Fibroblast of lung (primary cell): ENCODE results near the gene HMGN1. TPM values are rescaled to one million over a fixed set of nuclear protein-coding genes. Genes with fewer than 3 reads are reported as not detected.

ENCODE experiments used
- DNase-seq, 2 donors: peaks; one replicate each; pipeline versions ENCODE4 v3.0.0 to v3.0.0-alpha.2; 2010; ENCODE audit warnings: low read depth in 2 of 2
- H2AFZ ChIP-seq: 2 replicates; pipeline ENCODE4 v1.5.1; 2012; ENCODE audit warnings: low read length, control low read depth, inconsistent platforms
- H3K27ac ChIP-seq: 2 replicates; pipeline ENCODE4 v1.5.1; 2011; ENCODE audit warnings: low read length, control low read depth; ENCODE audit not compliant: insufficient read depth
- H3K27me3 ChIP-seq: 2 replicates; pipeline ENCODE4 v1.5.1; 2011; ENCODE audit warnings: mild to moderate bottlenecking, low read length; ENCODE audit not compliant: control insufficient read depth, insufficient read depth
- H3K36me3 ChIP-seq: 2 replicates; pipeline ENCODE4 v1.5.1; 2011; ENCODE audit warnings: low read length; ENCODE audit not compliant: control insufficient read depth, insufficient read depth
- H3K4me1 ChIP-seq: 2 replicates; pipeline ENCODE4 v1.5.1; 2011; ENCODE audit warnings: low read length; ENCODE audit not compliant: control insufficient read depth, insufficient read depth; ENCODE audit errors: extremely low read depth
- H3K4me2 ChIP-seq: 2 replicates; pipeline ENCODE4 v1.5.1; 2011; ENCODE audit warnings: low read length, control low read depth; ENCODE audit not compliant: insufficient read depth; ENCODE audit errors: extremely low read depth
- H3K4me3 ChIP-seq, 4 experiments: fragments of 200-600 bp in 1 of 4; sonication (generic) in 1 of 4; replicated peaks in 1 of 4; 2 replicates each; pipeline ENCODE4 v1.5.1; 2011 to 2016; ENCODE audit warnings: low read length in 4 of 4, low read depth in 3 of 4, mild to moderate bottlenecking in 3 of 4, control low read depth in 2 of 4, inconsistent platforms in 1 of 4, mixed read lengths in 1 of 4; ENCODE audit not compliant: insufficient read depth in 1 of 4; ENCODE audit errors: control extremely low read depth in 1 of 4
- H3K79me2 ChIP-seq: 2 replicates; pipeline ENCODE4 v1.5.1; 2012; ENCODE audit warnings: mild to moderate bottlenecking, low read length, inconsistent platforms; ENCODE audit not compliant: control insufficient read depth, insufficient read depth
- H3K9ac ChIP-seq: 2 replicates; pipeline ENCODE4 v1.5.1; 2011; ENCODE audit warnings: mild to moderate bottlenecking, low read length, control low read depth; ENCODE audit not compliant: insufficient read depth
- H3K9me3 ChIP-seq: 2 replicates; pipeline ENCODE4 v1.5.1; 2012; ENCODE audit warnings: low read depth, low read length; ENCODE audit not compliant: control insufficient read depth, insufficient read depth
- H4K20me1 ChIP-seq: 2 replicates; pipeline ENCODE4 v1.5.1; 2011; ENCODE audit warnings: low read length; ENCODE audit not compliant: control insufficient read depth, insufficient read depth; ENCODE audit errors: extremely low read depth
- EZH2 ChIP-seq: IDR thresholded peaks from 2 replicates; pipeline ENCODE4 v1.5.1; 2012; ENCODE audit warnings: low read length, control low read depth, mild to moderate bottlenecking; ENCODE audit errors: missing control alignments
- polyA plus RNA-seq, 2 donors: library from polyadenylated mRNA; depleted of rRNA in 1 of 2; stranded (reverse) in 1 of 2; unstranded in 1 of 2; fragments of >200 nt; gene quantifications; 2 replicates each; pipeline ENCODE4 v1.2.1, GENCODE V29; 2011 to 2012; ENCODE audit warnings: missing spikeins in 1 of 2
- total RNA-seq: library from RNA; depleted of rRNA; stranded (reverse); fragments of >200 nt; gene quantifications from 2 replicates; pipeline ENCODE4 v1.2.1, GENCODE V29; 2014
- TF ChIP-seq, protein P1 (sequence below), 2 donors: IDR thresholded peaks in 1 of 2; conservative IDR thresholded peaks in 1 of 2; 1 replicate in 1 of 2; 2 replicates in 1 of 2; pipeline ENCODE4 v1.5.1; 2011 to 2012; ENCODE audit warnings: low read length in 2 of 2, control low read depth in 1 of 2, inconsistent platforms in 1 of 2, low read depth in 1 of 2, mild to moderate bottlenecking in 1 of 2

The HMGN1 gene
- total and polyA plus RNA-seq, 2 donors (not counting 1 experiment from before 2014, with no cell fraction given) = 160 to 171 TPM

DNA sequence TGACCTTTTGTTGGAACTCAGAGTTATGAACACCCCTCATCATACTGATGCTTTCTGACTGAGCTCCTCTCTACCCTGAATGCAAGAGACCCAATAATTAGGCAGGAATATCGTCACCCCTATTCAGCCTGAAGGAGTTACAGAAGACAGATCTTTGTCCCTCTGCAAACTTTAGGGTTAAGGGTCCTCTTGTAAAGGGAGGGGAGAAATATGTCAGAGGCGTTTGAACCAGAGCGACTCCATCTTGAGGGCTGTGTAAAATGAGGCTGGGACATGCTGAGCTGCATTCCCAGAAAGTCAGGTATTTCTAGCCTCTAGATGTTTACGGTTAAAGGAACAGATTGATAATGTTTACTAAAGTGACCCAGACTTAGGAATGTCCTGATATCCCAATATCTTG is 10.5 kb upstream of the HMGN1 start:
- DNase-seq = no peak
- Histone ChIP-seq H3K4me2 (no peak overlapping the region), H3K79me2 (no peaks in the 10 kb centered on the region), H3K4me3 (no peak overlapping the region), H3K9me3 (no peaks in the 10 kb centered on the region), H3K36me3 (no peaks in the 10 kb centered on the region), H2AFZ (no peak overlapping the region), H3K9ac (no peak overlapping the region), H3K27ac (no peak overlapping the region), H3K4me1 (no peaks in the 10 kb centered on the region), H3K27me3 (no peaks in the 10 kb centered on the region), H4K20me1 (no peaks in the 10 kb centered on the region)
- TF ChIP-seq, protein P1, sequence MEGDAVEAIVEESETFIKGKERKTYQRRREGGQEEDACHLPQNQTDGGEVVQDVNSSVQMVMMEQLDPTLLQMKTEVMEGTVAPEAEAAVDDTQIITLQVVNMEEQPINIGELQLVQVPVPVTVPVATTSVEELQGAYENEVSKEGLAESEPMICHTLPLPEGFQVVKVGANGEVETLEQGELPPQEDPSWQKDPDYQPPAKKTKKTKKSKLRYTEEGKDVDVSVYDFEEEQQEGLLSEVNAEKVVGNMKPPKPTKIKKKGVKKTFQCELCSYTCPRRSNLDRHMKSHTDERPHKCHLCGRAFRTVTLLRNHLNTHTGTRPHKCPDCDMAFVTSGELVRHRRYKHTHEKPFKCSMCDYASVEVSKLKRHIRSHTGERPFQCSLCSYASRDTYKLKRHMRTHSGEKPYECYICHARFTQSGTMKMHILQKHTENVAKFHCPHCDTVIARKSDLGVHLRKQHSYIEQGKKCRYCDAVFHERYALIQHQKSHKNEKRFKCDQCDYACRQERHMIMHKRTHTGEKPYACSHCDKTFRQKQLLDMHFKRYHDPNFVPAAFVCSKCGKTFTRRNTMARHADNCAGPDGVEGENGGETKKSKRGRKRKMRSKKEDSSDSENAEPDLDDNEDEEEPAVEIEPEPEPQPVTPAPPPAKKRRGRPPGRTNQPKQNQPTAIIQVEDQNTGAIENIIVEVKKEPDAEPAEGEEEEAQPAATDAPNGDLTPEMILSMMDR (conservative IDR thresholded peaks at IDR 0.05 in 1 of 2, IDR thresholded peaks at IDR 0.05 in 1 of 2; ENCODE audit: low read depth in 1 of 2, low read length in 2 of 2) = no peak

DNA sequence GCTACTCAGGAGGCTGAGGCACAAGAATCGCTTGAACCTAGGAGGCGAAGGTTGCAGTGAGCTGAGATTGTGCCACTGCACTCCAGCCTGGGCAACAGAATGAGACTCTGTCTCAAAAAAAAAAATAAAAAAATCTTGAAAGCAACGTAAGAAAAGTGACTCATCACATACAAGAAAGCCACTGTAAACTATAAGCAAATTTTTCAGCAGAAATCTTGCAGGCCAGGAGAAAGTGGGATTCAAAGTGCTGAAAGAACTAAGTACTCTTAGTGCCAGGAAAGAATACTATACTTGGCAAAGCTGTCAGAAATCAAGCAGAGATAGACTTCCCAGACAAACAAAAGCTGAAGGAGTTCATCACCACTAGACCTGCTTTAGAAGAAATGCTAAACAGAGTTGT is 4.4 kb upstream of the HMGN1 start:
- peak overlapping the region; percentile 14 for H2AFZ ChIP-seq
- no peak for TF ChIP-seq EZH2
- TF ChIP-seq, protein P1 (conservative IDR thresholded peaks at IDR 0.05 in 1 of 2, IDR thresholded peaks at IDR 0.05 in 1 of 2; ENCODE audit: low read depth in 1 of 2, low read length in 2 of 2) = no peak

DNA sequence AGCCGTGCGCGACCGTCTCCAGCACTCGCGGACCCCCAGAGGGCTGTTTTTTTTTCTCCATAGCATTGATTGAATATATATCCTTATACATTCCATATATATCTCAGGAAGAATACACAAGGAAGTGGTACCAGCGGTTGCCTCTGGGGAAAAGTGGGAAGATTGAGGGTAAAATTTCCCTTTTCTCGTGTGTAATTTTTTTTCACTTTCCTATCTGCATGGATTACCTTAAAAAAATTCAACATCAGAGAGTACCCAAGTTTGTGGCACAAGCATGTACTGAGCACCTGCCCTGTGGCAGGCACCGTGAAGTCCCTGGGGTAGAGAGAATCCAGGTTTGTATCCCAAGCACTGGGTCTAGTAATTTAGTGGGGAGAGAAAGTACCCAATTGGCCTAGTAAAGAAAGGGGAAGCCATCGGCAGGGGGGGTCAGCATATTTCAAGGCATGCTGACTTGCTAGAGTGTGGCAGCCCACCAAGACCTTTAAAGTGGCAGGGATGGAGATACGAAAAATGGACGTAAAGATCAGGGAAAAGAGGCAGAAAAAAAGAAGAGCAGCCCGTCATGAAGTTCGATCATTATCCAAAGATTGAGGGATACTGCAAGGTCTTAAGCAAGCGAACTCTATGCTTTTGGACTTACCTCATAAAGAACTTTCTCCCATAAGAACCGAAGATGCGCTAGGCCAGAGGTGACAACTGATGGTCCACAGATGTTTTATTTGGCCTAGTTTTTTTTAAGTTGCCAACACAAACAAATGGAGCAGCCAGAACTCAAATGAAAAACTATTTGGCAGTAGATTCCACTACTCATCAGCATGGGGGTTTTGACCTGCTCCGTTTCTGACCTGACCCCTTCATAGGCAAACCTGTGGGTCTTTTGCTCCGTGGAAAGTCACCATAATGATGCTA is 1.5 kb upstream of the HMGN1 start:
- Histone ChIP-seq H3K9me3 (no peaks in the 10 kb centered on the region), H3K9ac (no peak overlapping the region), H4K20me1 (no peaks in the 10 kb centered on the region), H3K79me2 (peaks cover 30% of the 10 kb centered on the region), H3K36me3 (peaks cover 1% of the 10 kb centered on the region), H3K27ac (no peak overlapping the region), H3K4me3 (peak overlapping the region in 2 of 4 experiments; percentile 56 to 64), H3K4me2 (no peak overlapping the region), H3K4me1 (peaks cover 6% of the 10 kb centered on the region), H3K27me3 (no peaks in the 10 kb centered on the region), H2AFZ (no peak overlapping the region)
- TF ChIP-seq, protein P1 (conservative IDR thresholded peaks at IDR 0.05 in 1 of 2, IDR thresholded peaks at IDR 0.05 in 1 of 2; ENCODE audit: low read depth in 1 of 2, low read length in 2 of 2) = no peak
- TF ChIP-seq EZH2 = no peak
- peak in 1 of 2 donors; percentile 48 for DNase-seq

More for the DNA sequence above, 4.4 kb upstream of the HMGN1 start:
- Histone ChIP-seq H3K9ac (no peak overlapping the region), H3K4me1 (no peaks in the 10 kb centered on the region), H3K27me3 (no peaks in the 10 kb centered on the region), H3K36me3 (no peaks in the 10 kb centered on the region), H3K4me3 (no peak overlapping the region), H3K9me3 (no peaks in the 10 kb centered on the region), H3K27ac (no peak overlapping the region), H4K20me1 (no peaks in the 10 kb centered on the region), H3K4me2 (no peak overlapping the region), H3K79me2 (peaks cover under 1% of the 10 kb centered on the region)
- DNase-seq = peak in 1 of 2 donors; percentile 67
